GM18526 (cell line): Measurements from ENCODE around the gene CREBBP.

ENCODE experiments used
- POLR2A ChIP-seq: IDR thresholded peaks from 3 replicates; pipeline ENCODE4 v1.6.1; 2011; ENCODE audit not compliant: insufficient read length; ENCODE audit errors: extremely low read depth

CREBBP gene

DNA sequence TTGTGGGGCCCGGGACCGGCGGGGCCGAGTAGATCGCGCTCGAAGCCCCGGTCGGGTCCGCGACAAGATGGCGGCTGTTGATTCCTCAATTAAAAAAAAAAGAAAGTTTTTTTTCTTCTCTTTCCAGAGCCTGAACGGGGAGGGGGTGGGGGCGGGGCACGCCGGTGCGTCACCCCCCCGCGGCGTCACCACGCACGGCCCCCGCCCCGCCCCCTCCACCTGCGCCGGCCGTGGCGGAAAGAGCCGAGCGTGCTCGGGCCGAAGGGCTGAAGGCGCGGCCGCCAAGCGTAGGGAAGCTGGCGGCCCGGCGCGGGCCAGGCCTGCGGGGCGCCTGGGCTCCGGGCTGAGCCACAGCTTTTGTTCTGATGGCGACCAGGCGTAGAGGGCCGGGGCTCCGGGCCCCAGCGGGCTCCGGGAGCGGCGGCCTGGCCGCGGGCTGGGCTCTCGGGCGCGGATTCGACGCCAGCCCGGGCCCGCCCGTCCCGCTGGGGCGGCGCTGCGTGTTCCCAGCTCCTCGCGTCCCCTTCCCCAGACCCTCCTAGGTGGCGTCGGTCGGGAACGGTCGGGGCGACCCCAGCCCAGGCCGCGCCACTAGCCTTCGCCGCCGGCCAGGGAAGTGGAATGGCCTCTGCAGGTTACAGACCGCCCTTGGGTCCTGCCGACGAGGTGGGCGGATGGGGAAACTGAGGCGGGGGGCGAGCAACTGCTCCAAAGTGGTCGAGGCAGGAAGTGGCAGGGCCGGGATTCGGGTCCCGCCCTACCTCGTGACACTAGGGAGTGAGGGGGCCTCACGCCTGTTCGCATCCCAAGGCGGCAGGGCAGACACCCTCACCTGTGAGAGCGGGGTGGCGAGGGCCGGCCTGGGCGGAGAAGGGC, at the start of gene CREBBP:
Gene CREBBP (minus strand): TSS at position 91 of the 876 bp plus-strand sequence. CDS start 797 bp downstream, outside the sequence.
- TF ChIP-seq POLR2A: peak; percentile 73

GRCh38 chr16:3924763-3925162, 44.2 kb upstream of the CREBBP start:
- TF ChIP-seq POLR2A: no peak

GRCh38 chr16:3922241-3922640, 41.7 kb upstream of the CREBBP start:
- no peak for TF ChIP-seq POLR2A

- no peak for TF ChIP-seq POLR2A
These were observed 39.7 kb upstream of the CREBBP start for GRCh38 chr16:3920206-3920605.

DNA sequence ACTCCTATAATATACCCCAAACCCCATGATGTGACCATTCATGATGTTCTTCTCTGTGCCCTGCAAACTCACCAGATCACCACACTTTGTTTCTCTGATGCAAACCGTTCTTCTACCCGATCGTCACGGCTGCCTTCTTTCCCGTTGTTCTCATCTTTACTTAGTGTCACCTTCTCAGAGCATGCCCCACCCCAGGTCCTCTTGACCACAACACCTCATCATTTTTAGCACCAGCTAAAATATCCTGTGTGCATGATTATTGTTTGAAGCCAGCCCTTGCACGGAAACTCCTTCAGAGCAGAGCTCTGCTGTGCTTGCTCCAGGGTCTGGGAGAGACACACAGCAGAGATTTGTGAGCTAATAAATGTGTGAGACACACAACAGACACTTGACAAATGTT, 38.9 kb upstream of the CREBBP start:
- TF ChIP-seq POLR2A: no peak

GRCh38 chr16:3915426-3916260, 35.1 kb upstream of the CREBBP start:
- TF ChIP-seq POLR2A: no peak

DNA sequence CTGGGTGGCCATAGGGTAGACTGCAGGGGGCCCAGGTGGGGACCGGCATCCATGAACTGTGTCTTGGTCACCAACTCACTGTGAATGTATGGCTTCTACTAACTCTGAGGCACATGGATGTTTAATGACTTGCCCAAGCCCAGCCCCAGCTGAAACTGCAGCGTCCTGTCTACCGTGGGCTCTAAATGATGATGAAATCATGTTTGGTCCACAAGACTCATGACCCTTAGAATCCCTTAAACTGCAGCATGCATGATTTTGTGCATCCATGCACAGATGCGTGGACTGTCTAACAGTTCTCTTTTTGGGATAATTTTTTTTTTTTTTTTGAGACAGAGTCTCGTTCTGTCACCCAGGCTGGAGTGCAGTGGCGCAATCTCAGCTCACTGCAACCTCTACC, 32.4 kb upstream of the CREBBP start:
- no peak for TF ChIP-seq POLR2A

GRCh38 chr16:3912373-3912772, 31.9 kb upstream of the CREBBP start:
- no peak for TF ChIP-seq POLR2A

- no peak for TF ChIP-seq POLR2A
These were observed 29.5 kb upstream of the CREBBP start for GRCh38 chr16:3909791-3910583.

DNA sequence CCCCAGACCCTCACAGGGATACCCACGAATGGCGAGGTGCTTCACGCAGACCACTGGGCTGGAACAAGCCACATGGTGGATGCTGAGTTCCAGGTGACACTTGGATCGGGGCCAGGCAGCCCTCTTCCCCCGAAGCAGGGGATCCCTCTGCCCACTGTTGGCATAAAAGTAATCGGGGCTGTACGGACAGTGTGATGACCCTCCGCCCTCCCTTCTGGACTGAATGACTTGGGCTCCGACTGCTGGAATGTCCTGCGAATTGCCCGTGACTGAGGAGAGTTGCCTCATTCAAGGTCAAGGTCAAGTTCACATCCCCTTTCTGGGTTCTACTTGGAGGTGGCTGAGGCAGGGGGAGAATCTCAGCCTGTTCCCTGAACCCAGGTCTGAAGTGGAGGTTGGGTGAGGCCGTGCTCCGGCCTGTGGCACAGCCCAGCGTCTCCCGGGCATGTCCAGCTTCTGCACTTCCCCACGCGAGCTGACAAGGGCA, 28.5 kb upstream of the CREBBP start:
- no peak for TF ChIP-seq POLR2A

- TF ChIP-seq POLR2A: no peak
These were observed 27.1 kb upstream of the CREBBP start for GRCh38 chr16:3907586-3907985.

GRCh38 chr16:3906363-3906762, 25.9 kb upstream of the CREBBP start:
- no peak for TF ChIP-seq POLR2A

DNA sequence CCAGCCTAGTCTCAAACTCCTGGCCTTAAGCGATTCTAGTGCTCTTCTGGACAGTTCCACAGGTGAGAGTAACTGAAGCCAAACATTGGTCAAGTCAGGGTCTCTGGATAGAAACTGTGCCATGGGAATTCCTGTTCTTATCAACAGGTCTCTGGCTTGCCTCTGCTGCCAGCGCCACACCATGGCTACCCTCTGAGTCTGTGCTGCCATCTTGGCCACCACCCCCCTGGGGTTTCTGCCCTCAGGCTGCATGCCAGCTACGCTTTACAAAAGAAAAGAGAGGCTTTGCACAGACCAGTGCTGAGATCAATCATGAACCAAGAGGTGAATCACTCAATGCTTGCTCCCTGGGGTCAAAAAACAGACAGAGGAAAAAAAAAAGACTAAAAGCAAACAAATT, 24.4 kb upstream of the CREBBP start:
- TF ChIP-seq POLR2A: no peak

- no peak for TF ChIP-seq POLR2A
These were observed 9.6 kb upstream of the CREBBP start for GRCh38 chr16:3890091-3890490.

GRCh38 chr16:3889059-3889458, 8.5 kb upstream of the CREBBP start:
- TF ChIP-seq POLR2A: no peak
